Myocyte (in vitro differentiated cells): ENCODE data around the gene TRAPPC2. TPM values are rescaled to one million over a fixed set of nuclear protein-coding genes. Genes with fewer than 3 reads are reported as not detected.
"Not testable (repeated sequence)": the region's sequence is repeated elsewhere in the genome, so short reads cannot be mapped to it uniquely, and the experiment has no call there.

ENCODE experiments used
- DNase-seq: peaks from one replicate; pipeline ENCODE4 v3.0.0-alpha.2; 2012; ENCODE audit warnings: low read depth
- total RNA-seq: library from RNA; depleted of rRNA; stranded (reverse); fragments of >200 nt; gene quantifications from 2 replicates; pipeline ENCODE4 v1.2.3, GENCODE V29; 2014

TRAPPC2 gene
- total RNA-seq, 1 donor from 2014 or later: 16.6 TPM

DNA sequence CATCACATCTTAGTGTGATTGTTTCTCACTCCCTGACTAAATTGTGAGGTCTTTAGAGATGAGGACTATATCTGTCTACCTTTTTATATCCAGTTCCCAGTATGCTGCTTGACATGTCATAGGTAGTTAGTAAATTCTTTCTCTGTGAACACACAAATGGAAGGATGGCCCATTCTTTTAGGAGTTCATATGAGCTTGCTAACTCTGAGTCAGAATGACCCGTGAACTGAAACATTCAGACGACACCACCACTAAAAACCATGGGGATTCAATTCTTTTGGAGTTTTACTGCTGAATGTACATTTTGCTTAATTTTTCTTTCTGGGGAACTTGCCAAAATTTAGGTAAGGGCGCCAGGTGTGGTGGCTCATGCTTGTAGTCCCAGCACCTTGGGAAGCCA is 14.1 kb upstream of the TRAPPC2 start:
- no peak for DNase-seq

DNA sequence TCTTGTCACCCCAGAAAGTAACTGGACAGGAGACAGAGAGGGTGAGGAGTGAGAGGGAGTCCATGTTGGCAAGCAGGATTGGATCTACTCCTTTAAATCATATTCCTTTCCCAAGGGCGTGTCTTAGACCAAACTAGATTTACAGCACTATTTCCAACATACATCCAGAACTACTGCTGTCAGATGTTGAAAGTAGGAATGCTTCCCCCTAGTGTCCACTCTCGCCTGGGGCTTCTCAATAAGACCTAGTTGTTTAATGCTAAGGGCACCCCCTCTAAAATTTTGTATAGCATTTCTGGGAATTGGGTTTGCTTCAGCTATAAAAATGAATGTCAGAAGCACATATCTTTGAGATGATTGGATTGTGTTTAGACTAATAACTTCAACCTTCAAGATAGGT is 13.4 kb upstream of the TRAPPC2 start:
- peak; percentile 44 for DNase-seq

DNA sequence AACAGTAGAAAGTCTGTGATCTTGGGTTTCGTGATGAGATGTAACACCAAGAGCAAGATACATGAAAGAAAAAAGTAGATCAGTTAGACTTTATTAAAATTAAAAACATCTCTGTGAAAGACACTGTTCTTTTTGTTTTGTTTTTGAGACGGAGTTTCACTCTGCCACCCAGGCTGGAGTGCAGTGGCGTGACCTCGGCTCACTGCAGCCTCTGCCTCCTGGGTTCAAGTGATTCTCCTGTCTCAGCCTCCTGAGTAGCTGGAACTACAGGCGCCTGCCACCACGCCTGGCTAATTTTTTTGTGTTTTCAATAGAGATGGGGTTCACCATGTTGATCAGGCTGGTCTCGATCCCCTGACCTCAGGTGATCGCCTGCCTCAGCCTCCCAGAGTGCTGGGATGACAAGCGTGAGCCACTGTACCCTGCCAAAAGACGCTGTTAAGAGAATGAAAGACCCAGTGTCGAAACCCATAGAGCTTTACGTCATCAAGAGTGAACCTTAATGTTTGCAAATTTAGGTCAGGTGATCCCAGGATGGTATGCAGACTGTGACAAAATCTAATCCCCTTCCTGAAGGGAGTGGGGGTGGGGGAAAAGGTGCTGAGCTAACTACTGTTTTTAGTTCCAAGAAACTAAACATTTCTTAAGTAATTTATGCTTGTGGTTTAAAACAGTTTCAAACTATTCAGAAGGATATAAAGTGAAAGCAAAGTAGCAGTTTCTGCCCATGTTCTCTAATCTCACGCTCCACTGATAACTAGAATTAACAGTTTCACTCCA is 8.2 kb upstream of the TRAPPC2 start:
- no peak for DNase-seq

DNA sequence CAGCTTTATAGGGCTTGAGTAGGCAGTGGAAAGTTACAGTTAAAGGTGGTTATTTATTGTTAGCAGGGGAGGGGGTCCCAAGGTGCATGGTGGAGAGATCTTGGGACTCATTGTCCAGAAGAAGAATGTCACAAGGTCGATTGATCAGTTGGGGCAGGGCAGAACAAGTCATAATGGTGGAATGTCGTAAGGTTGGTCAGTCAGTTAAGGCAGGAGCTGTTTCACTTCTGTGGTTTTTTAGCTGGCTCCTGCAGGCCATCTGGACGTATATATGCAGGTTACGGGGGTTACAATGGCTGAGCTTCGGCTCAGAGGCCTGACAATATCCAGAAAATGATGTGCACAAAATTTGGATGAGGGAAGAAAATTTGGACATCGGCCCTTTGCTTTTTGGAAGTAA is 7.3 kb upstream of the TRAPPC2 start:
- no peak for DNase-seq

DNA sequence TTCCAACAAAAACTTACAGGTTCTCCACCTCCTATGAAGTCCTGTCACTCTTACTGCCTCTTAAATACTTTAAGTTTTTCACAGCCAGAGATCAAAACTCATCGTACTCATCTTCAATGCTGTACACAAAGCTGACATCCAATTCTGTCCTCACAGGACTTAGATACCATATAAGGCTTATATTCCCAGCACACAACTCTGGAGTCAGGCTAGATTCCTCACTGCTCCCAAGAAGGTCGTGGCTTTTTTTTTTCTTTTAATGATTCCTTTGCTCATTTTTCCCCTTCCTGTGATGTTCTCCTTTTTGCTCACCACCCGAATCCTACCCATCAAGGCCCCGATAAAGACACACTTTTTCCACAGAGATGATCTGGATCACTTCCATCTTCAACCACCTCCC is 914 bp downstream of the TRAPPC2 start:
- DNase-seq: no peak

DNA sequence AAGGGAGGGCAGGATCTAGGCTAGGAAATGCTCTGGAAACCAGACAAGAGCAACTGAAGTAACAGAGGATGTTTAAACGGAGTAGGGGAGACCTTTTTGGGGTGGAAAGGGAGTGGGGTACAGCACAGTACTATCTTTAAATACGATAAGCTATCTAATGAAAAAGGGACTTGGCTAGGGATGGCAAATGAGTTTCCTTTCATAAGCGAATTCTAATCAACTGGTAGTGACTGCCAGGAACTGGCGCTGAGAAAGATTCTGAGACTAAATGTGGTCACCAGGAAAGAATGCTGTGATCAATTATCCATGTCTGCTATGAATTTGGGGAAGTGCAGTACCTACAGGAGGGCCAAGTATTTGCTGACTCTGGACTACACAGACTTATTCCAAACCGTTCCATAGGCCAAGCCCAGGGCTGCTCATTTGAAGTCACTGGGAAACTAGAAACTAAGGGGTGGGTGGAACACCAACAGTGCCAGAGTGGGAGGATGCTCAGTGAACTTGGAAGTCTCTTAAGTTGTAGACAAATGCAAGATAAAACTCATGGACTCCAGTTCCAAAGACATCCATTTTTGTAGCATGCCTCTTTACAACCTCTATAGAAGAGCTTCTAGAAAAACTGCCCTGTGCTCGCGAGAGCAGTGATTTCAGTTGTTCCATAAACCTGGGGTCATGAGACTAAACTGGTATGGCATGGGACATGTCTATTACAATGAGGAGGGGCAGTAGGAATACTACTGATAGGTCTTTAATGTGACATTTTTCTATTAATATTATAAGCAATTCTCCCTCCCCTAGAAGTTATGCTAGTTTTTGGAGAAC is 2.0 kb downstream of the TRAPPC2 start:
- no peak for DNase-seq

DNA sequence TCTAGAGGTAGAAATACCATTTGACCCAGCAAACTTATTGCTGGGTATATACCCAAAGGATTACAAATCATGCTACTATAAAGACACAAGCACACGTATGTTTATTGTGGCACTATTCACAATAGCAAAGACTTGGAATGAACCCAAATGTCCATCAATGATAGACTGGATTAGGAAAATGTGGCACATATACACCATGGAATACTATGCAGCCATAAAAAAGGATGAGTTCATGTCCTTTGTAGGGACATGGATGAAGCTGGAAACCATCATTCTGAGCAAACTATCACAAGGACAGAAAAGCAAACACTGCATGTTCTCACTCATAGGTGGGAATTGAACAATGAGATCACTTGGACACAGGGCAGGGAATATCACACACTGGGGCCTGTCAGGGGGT is 3.9 kb downstream of the TRAPPC2 start:
- not testable (repeated sequence) for DNase-seq

DNA sequence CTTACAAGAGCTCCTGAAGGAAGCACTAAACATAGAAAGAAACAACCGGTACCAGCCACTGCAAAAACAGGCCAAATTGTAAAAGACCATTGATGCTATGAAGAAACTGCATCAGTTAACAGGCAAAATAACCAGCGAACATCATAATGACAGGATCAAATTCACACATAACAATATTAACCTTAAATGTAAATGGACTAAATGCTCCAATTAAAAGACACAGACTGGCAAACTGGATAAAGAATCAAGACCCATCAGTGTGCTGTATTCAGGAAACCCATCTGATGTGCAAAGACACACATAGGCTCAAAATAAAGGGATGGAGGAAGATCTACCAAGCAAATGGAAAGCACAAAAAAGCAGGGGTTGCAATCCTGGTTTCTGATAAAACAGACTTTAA is 7.8 kb downstream of the TRAPPC2 start:
- not testable (repeated sequence) for DNase-seq

DNA sequence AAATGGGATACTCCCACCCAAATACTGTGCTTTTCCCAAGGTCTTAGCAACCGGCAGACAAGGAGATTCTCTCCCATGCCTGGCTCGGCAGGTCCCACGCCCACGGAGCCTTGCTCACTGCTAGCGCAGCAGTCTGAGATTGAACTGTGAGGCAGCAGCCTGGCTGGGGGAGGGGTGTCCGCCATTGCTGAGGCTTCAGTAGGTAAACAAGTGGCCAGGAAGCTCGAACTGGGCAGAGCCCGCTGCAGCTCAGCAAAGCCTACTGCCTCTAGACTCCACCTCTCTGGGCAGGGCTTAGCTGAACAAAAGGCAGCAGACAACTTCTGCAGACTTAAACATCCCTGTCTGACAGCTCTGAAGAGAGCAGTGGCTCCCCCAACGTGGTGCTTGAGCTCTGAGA is 9.5 kb downstream of the TRAPPC2 start:
- not testable (repeated sequence) for DNase-seq

DNA sequence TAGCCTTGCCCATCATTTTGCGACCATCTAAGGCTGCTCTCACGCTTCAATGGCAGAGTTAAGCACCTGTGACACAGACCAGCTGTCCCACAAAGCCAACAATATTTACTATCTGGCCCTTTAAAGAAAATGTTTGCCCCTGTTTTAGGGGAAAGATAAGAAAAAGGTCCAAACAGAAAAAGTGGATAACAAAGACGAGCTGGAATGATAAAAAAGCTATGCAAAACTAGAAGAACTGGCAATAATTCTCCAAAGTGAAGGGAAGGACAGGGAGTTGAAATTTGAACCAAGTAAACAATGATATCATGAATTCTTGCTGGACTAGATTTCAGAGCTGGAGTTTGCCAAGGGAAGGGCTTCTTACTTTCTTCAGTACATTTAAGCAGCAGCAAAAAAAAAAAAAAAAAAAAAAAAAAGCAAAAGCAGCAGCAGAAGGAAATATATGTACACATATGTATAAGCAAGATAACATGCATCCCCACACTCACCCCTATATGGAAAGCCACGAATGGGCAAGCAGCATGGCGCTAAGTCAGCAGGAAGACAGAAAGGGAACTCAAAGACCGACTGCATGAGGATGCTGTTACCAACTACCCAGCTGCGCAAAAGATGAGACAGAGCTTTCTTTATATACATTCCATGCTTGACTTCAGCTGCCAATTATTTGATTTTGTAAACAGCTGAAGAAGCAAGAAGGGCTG is 12.5 kb downstream of the TRAPPC2 start:
- DNase-seq: peak; percentile 81

DNA sequence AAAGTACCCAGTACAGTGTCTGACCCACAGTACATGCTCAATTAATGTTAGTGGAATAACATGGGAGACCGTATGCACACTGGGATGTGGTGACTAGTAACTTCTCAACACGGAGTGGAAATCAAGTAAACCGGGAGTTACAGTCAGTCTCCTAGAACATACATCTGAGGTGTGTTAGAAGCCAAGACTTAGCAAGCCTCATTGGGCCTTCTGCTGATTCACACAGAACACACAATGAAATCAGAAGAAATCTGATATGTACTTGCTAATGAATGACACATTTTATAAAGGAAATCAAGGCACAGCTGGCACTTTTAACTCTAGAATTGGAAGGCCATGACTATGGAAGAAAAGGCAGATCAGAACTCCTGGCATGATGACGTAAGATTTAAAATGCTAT is 13.0 kb downstream of the TRAPPC2 start:
- no peak for DNase-seq

DNA sequence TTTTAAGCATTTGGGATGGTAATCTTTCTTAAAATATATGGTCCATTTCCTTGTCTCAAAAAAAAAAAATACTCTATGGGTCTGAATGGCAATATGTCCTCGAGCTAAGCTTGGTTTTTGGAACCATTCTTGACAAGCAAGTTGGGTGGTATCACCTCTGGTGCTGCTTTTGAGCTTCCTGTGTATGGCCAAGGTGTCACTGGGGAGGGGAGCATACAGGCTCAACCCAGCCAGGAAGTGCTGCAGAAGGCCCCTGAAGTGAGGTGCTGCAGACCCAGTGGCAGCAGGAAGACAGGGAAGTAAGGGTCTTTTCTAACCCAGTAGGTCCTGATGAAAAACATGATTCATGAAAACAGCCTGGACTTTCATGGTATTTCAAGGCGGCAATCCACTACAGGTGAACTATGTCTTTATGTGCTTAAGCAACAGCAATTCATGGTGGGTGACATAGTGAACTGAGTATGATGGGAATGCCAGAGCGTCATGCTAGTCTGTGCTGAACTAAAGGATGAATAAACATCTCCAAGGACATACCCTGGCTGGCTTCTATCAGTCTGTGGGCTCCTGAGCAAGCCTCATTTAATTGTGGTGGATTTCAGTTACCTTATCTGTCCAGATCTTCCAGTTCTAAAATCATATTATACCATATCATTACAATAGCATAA is 15.1 kb downstream of the TRAPPC2 start:
- DNase-seq: no peak

DNA sequence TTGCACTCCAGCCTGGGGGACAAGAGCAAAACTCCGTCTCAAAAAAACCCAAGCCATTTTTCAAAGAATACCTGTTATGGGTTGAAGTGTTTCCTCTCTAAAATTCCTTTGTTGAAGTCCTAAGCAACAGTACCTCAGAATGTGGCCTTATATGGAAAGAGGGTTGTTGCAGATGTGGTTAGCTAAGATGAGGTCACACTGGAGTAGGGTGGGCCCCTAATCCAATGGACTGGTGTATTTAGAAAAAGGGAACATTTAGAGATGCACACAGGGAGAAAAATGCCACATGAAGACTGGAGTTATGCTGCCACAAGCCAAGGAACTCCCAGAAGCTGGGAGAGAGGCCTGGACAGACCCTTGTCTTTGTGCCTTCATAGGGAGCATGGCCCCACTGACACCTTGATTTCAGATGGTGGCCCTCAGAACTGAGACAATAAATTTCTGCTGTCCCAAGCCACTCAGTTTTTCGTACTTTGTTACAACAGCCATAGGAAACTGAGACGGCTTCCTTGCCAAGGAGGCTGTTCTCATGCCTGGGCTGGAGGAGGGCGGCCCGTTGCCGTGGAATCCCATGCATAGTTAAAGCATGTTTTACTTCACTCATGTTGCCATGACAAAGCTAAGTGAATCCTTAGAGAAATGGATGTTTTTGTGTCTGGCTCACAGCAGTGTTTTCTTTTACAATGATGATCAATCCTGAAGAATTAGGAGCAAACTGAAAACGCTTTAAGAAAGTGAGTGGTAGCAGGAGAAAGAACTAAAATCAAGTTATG is 16.5 kb downstream of the TRAPPC2 start:
- DNase-seq: no peak

DNA sequence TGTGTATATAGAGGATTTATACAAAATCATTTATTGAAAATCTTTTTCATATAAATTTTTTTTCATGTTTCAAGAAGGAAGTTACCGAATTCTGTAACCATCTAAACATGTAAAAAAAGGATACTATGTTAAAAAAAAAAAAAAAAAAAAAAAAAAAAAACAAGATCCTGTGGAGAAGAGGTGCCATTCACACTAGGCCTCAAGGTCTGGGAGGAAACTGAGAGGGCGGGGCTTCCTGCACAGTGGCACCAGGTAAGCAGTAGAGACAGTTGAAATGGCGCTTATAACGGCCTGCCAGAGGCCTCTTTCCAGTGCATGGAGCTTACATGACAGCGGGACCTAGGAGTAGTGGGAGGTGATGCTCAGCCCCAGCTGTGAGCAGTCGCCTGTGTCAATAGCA is 17.5 kb downstream of the TRAPPC2 start:
- no peak for DNase-seq

DNA sequence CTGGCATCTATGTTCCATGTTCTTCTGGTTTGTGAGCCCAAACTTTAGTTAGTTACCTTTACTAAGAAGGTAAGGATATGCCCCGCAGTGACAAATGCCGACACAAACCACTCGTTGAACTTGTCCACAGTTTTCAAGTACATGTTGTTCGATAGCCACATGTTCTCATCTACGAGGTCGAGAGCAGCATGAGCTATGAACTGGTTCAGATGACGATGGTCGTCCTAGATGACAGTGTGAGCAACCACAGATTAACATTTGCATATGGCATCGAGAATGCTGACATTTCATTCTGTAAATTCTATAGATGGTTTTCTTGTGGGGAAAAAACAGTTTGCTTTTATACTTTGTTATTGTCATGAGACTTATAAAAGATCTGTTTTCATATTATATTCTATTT is 18.0 kb downstream of the TRAPPC2 start:
- DNase-seq: no peak

DNA sequence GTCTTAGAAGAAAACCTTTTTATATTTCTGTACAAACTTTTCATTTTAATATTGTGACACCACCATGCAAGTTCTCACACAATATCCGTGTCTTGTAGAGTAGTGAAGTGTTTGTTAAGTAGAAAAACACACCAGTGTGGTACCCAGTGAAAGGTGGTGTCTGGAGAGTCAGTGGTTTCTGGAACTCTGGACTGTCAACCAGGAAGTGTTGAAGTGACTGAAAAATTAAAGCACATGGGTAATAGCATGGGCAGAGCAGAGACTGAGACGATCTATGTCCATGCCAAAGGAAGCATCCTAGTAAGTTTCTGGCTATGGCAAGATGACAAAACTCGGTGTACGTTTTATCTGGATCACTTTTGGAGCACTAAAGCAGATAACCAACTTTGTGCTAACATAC is 23.3 kb downstream of the TRAPPC2 start:
- no peak for DNase-seq

DNA sequence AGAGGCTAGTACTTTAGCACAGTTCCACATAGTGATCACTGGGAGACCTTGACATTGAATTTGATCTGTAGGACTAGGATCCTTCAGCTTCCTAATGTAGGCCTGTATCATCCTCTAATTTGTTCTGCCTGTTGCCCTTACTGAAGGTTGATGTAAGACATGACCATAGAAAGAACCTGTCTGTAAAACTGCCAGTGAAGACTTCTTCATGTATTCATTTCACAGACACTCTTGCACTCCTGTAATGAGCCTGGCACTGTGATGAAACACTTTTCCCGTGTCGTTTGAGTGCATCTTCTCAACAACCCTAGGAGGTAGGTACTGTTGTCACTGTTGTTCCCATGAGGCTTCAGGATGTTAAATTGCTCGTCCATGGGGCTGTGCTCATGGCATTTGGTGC is 30.8 kb downstream of the TRAPPC2 start:
- DNase-seq: no peak

DNA sequence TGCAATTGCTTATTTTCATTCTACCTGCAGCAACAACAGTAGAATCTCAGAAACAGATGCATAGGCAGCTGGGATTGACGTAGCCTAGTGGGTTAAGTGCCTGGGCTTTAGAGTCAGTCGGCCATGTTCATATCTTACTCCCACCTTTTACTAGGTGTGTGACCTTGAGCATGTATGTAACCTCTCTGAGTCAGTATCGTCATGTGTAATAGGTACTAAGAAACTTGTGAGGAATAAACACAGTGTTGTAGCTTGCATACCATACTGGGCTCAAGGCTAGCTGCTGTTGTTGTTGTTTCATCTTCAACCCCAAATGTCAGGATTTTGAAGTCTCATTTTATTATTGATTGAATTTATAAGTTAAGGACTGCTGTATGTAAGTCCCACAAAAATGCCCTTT is 31.3 kb downstream of the TRAPPC2 start:
- no peak for DNase-seq

DNA sequence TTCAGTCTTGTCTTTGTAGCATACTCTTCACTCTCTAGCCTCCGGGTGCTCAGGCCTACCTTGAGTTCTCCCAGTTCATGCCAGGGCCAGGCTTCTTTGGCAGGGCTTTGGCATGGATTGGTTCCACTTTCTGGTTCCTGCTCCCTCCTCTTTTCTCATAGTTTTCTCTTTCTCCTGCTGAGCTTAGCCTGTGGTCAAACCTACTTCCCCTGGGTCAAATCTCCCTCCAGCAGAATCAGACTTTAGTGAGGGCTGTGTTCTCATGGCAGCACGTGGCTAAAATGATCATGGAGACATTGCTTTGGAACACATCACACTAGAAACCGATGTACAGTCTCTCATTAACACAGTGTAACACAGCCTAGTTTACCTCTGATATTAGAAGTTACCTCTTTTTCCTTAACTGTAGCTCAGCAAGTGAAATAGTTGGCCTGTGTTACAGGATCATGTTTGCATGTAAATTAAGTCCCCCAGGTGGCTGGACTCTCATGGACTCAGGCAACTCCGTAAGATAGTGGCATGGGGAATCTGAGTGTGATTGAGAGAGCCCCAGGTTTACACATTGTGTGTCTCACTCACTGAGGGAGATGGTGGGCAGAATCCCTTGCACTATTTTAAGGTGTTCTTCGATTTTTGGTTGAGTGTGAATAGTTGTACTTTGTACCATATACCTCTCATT is 32.2 kb downstream of the TRAPPC2 start:
- DNase-seq: no peak

DNA sequence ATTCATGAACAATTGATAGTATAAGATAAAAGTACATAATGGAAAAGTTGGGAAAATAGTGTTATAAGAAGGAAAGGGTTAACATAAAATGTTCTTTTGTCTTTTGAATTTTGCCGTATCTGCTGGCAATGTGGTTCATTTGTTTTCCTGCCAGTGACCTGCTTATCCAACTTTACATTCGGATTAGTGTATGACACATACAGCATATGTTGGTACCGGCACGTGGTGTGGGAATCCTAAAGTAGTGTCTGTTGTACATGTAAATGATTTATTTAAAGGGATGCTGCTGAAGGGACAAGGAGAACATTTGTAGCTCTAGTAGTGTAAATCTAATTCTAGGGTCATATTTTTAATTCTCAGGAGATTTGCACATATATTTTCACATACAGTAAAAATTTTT is 34.0 kb downstream of the TRAPPC2 start:
- DNase-seq: no peak
